Cardiac muscle cell (in vitro differentiated cells and primary cell): ENCODE data around the gene SYCE3. TPM values are rescaled to one million over a fixed set of nuclear protein-coding genes. Genes with fewer than 3 reads are reported as not detected.

Source experiments
- DNase-seq, 2 donors: peaks; one replicate each; pipeline versions ENCODE4 v3.0.0 to v3.0.0-alpha.2; 2010 to 2017; ENCODE audit warnings: low read depth in 1 of 2, low spot score in 1 of 2
- H3K27ac ChIP-seq: fragments of 200-600 bp; sonication (generic); 2 replicates; pipeline ENCODE4 v1.5.1; 2016
- H3K27me3 ChIP-seq: fragments of 200-600 bp; sonication (generic); 2 replicates; pipeline ENCODE4 v1.6.0; 2016; ENCODE audit warnings: control low read depth
- H3K36me3 ChIP-seq: fragments of 200-600 bp; sonication (generic); 2 replicates; pipeline ENCODE4 v1.5.1; 2016; ENCODE audit warnings: control low read depth
- H3K4me1 ChIP-seq: fragments of 200-600 bp; sonication (generic); 2 replicates; pipeline ENCODE4 v1.8.1; 2017; ENCODE audit warnings: low read depth, mild to moderate bottlenecking, mixed run types
- H3K4me3 ChIP-seq: fragments of 200-600 bp; sonication (generic); 2 replicates; pipeline ENCODE4 v1.5.1; 2016; ENCODE audit warnings: mild to moderate bottlenecking
- H3K9me3 ChIP-seq: fragments of 200-600 bp; sonication (generic); 2 replicates; pipeline ENCODE4 v1.5.1; 2017; ENCODE audit warnings: low read depth, mild to moderate bottlenecking, control low read depth
- CTCF ChIP-seq: IDR thresholded peaks from 2 replicates; pipeline ENCODE4 v1.5.1; 2012; ENCODE audit warnings: low read depth, mild to moderate bottlenecking, low read length
- polyA plus RNA-seq: library from polyadenylated mRNA; unstranded; fragments of >200 nt; fragmentation: Nextera tagmentation; extraction: Ambion mirVana; gene quantifications from 2 replicates; pipeline ENCODE4 v1.2.1, GENCODE V29; 2016
- total RNA-seq: library from RNA; depleted of rRNA; stranded (reverse); fragments of >200 nt; gene quantifications from 2 replicates; pipeline ENCODE4 v1.2.3, GENCODE V29; 2016

Gene SYCE3
- total RNA-seq (not detected in 2 replicates), polyA plus RNA-seq (3.8 TPM in 1 of 2 replicates, not detected in the other)

- H3K36me3 ChIP-seq = no peaks in the 10 kb centered on the region
- peak; percentile 90 for TF ChIP-seq CTCF
- H3K9me3 ChIP-seq = no peaks in the 10 kb centered on the region
- DNase-seq = peak; percentile 93 to 99
- peak within 1 kb of the TSS; percentile 77 for H3K27ac ChIP-seq
- peaks cover 3% of the 10 kb centered on the region for H3K4me1 ChIP-seq
- peak within 1 kb of the TSS; percentile 54 for H3K4me3 ChIP-seq
- peaks cover 8% of the 10 kb centered on the region for H3K27me3 ChIP-seq
Measured at GRCh38 chr22:50562523-50563412, at the start of gene SYCE3. TSS of gene SYCE3 (minus strand) at chr22:50562919. CDS start at chr22:50556405, 6,514 bp downstream.

DNA sequence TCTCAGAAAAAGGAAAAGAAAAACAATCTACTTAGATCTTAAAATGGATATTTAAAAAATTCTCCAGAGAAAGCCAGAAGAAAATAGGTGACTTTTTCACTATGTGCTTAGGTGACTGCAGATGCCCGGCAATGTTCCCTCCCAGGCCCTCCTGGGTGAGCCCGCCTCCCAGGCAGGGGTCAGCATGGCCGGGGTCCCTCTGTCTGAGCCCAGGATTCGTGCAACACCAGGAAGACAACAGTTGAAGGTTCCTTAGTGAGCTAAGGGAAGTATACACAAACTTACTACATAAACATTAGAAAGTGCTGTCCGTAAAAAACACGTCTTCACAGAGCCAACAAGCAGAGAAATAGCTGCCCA, 49.4 kb upstream of the SYCE3 start:
- no peaks in the 10 kb centered on the region for H3K36me3 ChIP-seq
- TF ChIP-seq CTCF = no peak

DNA sequence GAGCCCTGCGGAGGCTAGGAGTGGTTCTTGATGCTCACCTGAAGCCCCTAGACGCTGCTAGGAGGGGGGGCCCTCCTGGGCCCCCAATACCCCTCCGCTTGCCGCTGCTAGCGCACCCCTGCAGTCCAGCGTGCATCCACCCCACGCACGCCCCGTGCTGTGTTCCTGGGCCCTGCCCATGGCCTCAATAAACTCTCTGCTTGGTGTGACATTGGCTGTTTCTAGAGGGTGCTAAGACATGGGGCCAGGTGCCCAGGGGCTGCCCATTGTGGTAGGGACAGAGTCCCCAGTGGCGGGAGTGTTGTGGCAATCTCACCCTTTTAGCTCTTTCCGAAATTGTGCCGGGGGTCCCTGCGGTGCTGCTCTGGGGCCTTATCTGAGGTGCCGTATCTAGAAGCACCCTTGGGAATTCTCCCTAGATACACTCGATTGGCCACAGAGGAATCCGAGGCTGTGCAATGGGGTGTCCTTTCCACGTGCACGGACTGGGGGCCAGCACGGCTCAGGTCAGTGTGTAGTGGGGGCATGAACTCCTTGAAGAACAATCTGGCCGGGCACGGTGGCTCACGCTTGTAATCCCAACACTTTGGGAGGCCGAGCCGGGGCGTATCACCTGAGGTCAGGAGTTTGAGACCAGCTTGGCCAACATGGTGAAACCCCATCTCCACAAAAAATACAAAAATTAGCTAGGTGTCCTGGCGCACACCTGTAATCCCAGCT, 48.8 kb upstream of the SYCE3 start:
- Histone ChIP-seq H3K27me3 (peaks cover 27% of the 10 kb centered on the region), H3K27ac (no peak overlapping the region), H3K9me3 (no peaks in the 10 kb centered on the region), H3K36me3 (no peaks in the 10 kb centered on the region), H3K4me3 (no peak overlapping the region), H3K4me1 (no peaks in the 10 kb centered on the region)
- DNase-seq = no peak
- no peak for TF ChIP-seq CTCF

More for the DNA sequence above, 49.4 kb upstream of the SYCE3 start:
- no peak for DNase-seq
- H3K27me3 ChIP-seq = peaks cover 21% of the 10 kb centered on the region
- no peak overlapping the region for H3K27ac ChIP-seq
- H3K9me3 ChIP-seq = no peaks in the 10 kb centered on the region
- no peak overlapping the region for H3K4me3 ChIP-seq
- H3K4me1 ChIP-seq = no peaks in the 10 kb centered on the region

DNA sequence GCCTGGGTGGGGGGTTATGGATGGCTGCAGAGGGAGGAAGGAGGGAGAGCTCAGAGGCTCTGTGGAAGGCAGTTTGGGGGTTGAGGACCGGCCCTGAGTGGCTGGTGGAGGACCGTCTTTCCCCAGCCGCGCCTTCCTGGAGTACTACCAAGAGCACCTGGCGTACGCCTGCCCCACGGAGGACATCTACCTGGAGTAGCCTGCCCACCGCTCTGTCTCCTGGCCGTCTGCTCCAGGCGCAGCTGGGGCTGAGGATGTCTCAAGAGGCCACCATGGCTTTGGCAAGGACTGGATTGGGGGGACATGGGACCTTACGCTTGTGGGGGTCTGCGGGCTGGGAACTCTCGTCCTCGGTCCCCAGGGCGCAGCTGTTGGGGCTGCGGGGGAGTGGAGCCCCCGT, 47.9 kb upstream of the SYCE3 start:
- Histone ChIP-seq H3K36me3 (no peaks in the 10 kb centered on the region), H3K27me3 (peaks cover 35% of the 10 kb centered on the region), H3K27ac (no peak overlapping the region), H3K4me3 (no peak overlapping the region), H3K9me3 (no peaks in the 10 kb centered on the region), H3K4me1 (no peaks in the 10 kb centered on the region)
- TF ChIP-seq CTCF = no peak
- DNase-seq = no peak

DNA sequence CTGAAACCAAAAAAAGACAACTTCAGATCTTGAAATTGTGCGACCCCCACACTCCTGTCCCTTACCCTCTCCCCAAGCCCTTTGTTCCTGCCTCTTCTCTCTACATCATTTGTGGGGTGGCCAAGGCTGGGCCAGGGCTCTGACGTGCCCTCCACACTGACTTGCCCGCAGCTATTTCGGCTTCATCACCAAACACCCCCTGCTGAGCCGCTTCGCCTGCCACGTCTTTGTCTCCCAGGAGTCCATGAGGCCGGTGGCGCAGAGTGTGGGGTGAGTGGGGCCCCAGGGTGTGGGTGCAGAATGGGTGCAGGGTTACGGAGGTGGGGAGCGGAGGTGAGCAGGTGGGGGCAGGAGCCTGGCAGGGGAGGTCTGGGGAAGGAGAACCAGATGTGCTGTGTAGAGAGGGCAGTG, 47.3 kb upstream of the SYCE3 start:
- H3K9me3 ChIP-seq = no peaks in the 10 kb centered on the region
- no peak for DNase-seq
- peaks cover 38% of the 10 kb centered on the region for H3K27me3 ChIP-seq
- H3K27ac ChIP-seq = no peak overlapping the region
- no peak for TF ChIP-seq CTCF
- no peaks in the 10 kb centered on the region for H3K36me3 ChIP-seq
- H3K4me3 ChIP-seq = no peak overlapping the region
- no peaks in the 10 kb centered on the region for H3K4me1 ChIP-seq
